ENCODE data around the gene FXR2. TPM values are rescaled to one million over a fixed set of nuclear protein-coding genes. Genes with fewer than 3 reads are reported as not detected.
A peak's percentile ranks its signal among the peaks of the same experiment; 100 is the strongest.

FXR2 gene
- total RNA-seq, 5 donors from 2014 or later (not counting 1 experiment from before 2014, with no cell fraction given): 25.4 to 44.7 (median 40.5) TPM

DNA sequence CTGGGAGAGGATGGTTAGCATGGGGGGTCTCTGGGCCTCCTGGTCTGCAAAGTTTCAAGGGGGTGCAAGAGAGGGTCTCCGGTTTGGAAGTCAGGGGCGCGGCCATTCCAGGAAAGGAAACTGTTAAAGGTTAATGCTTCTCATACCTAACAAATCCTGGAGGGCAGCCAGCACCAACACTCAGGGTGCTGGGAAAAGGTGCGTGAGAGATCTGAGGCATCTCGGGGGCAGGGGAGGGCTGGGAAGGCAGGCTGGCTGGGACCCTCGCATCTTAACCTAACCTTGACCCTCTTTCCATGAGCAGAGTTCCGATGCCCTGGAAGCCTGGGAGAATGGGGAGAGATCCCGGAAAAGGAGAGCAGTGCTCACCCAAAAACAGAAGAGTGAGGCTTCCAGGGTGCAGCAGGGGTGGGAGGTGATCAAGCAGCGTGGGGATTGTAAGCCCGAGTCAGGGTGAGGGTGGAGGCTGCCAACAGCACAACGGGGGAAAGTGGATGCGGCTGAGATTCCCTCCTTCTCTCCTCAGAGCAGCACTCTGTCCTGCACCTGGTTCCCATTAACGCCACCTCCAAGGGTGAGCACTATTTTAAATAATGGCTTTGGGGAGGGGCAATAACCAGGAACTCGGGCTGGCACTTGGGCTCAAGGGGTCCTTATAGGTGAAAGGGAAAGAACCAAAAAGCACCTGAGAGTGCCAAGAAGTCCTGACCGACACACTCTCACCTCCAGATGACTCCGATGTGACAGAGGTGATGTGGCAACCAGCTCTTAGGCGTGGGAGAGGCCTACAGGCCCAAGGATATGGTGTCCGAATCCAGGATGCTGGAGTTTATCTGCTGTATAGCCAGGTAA lies 55.2 kb downstream of the FXR2 start:
- peaks cover 3 to 18% of the 10 kb centered on the region in 2 donors for H3K36me3 ChIP-seq (ENCODE audit: control insufficient read depth in 2 of 2, extremely low read depth in 1 of 2, insufficient read depth in 1 of 2, low read length in 1 of 2)
- POLR2A ChIA-PET: interaction anchor here in 1 of 2 donors (0.6 kb wide), 1 partner anchor 13 kb away, joined by 3 read pairs; no protein-coding TSS in a partner anchor
- H3K27ac ChIP-seq (ENCODE audit: low read length): no peak overlapping the region
- Mint-ChIP-seq H3K4me1 (peaks cover 41 to 67% (median 62%) of the 10 kb centered on the region in 3 donors), H3K27me3 (no peaks in the 10 kb centered on the region), H3K36me3 (peaks cover 17% of the 10 kb centered on the region), H3K27ac (peak overlapping the region; percentile 85 to 95), H3K9me3 (no peaks in the 10 kb centered on the region), H3K4me3 (peak overlapping the region in 2 of 3 donors; percentile 87 to 92)
- H3K9me3 ChIP-seq: no peaks in the 10 kb centered on the region
- ATAC-seq (replicated peaks in 1 of 4) (no peak), DNase-seq (no peak)
- H3K4me1 ChIP-seq (ENCODE audit: control insufficient read depth in 1 of 2, extremely low read depth in 1 of 2, insufficient read depth in 2 of 2, low read length in 2 of 2): peaks cover 12 to 62% of the 10 kb centered on the region in 2 experiments
- CTCF ChIA-PET: interaction anchor here (0.8 to 2.8 kb wide), 18 partner anchors 7 to 317 kb away, joined by 3 to 22 read pairs (median 7); partner anchors contain the start of genes GABARAP (in 1 of the 2), TP53 (in 1 of the 2) and WRAP53 (in 1 of the 2)
- H3K27me3 ChIP-seq (replicated peaks in 1 of 2; ENCODE audit: control insufficient read depth in 2 of 2, extremely low read depth in 1 of 2, insufficient read depth in 2 of 2, low read length in 1 of 2): no peaks in the 10 kb centered on the region
- H3K4me3 ChIP-seq (ENCODE audit: control insufficient read depth in 1 of 2, extremely low read depth in 1 of 2, low read length in 1 of 2): no peak overlapping the region
- WGBS (ENCODE audit: insufficient coverage): 90% methylated on average over 3 of the region's 18 CpGs

DNA sequence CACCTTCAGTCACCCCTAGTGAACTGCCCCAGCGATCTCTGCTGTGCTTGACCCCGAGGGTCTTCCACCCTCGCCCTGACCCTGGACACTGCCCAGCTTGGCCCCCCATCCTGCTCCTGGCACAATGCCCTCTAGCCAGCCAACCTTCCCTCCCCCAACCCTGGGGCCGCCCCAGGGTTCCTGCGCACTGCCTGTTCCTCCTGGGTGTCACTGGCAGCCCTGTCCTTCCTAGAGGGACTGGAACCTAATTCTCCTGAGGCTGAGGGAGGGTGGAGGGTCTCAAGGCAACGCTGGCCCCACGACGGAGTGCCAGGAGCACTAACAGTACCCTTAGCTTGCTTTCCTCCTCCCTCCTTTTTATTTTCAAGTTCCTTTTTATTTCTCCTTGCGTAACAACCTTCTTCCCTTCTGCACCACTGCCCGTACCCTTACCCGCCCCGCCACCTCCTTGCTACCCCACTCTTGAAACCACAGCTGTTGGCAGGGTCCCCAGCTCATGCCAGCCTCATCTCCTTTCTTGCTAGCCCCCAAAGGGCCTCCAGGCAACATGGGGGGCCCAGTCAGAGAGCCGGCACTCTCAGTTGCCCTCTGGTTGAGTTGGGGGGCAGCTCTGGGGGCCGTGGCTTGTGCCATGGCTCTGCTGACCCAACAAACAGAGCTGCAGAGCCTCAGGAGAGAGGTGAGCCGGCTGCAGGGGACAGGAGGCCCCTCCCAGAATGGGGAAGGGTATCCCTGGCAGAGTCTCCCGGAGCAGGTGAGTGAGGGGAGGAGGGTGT lies 56.0 kb downstream of the FXR2 start, which contains the start of gene TNFSF13:
Gene TNFSF13 (plus strand): TSS at position 207 of the 776 bp plus-strand sequence. CDS start 290 bp downstream, at position 497.
- no peaks in the 10 kb centered on the region for H3K27me3 Mint-ChIP-seq
- DNase-seq: no peak
- H3K9me3 ChIP-seq: no peaks in the 10 kb centered on the region
- WGBS (ENCODE audit: insufficient coverage): 61% methylated on average over 11 of the region's 16 CpGs
- ATAC-seq (replicated peaks in 1 of 4): no peak
- H3K27me3 ChIP-seq (replicated peaks in 1 of 2; ENCODE audit: control insufficient read depth in 2 of 2, extremely low read depth in 1 of 2, insufficient read depth in 2 of 2, low read length in 1 of 2): no peaks in the 10 kb centered on the region
- H3K4me1 ChIP-seq (ENCODE audit: control insufficient read depth in 1 of 2, extremely low read depth in 1 of 2, insufficient read depth in 2 of 2, low read length in 2 of 2): peaks cover 15 to 67% of the 10 kb centered on the region in 2 experiments
- H3K36me3 ChIP-seq (ENCODE audit: control insufficient read depth in 2 of 2, extremely low read depth in 1 of 2, insufficient read depth in 1 of 2, low read length in 1 of 2): peaks cover 3 to 14% of the 10 kb centered on the region in 2 donors
- H3K4me3 ChIP-seq (ENCODE audit: control insufficient read depth in 1 of 2, extremely low read depth in 1 of 2, low read length in 1 of 2): peak within 1 kb of the TSS in 1 of 2 donors; percentile 11
- H3K27ac Mint-ChIP-seq: peak within 1 kb of the TSS; percentile 73 to 78
- POLR2A ChIA-PET: interaction anchor here in 1 of 2 donors (0.6 kb wide), 1 partner anchor 14 kb away, joined by 3 read pairs; no protein-coding TSS in a partner anchor
- no peaks in the 10 kb centered on the region for H3K9me3 Mint-ChIP-seq
- CTCF ChIA-PET: interaction anchor here in 1 of 2 donors (2.7 to 2.8 kb wide), 2 partner anchors 43 to 45 kb away, joined by 8 to 19 read pairs; no protein-coding TSS in a partner anchor
- peak within 1 kb of the TSS in 2 of 3 donors; percentile 57 to 87 for H3K4me3 Mint-ChIP-seq
- peak within 1 kb of the TSS; percentile 17 for H3K27ac ChIP-seq (ENCODE audit: low read length)
- H3K36me3 Mint-ChIP-seq: peaks cover 21% of the 10 kb centered on the region
- peaks cover 45 to 70% (median 58%) of the 10 kb centered on the region in 3 donors for H3K4me1 Mint-ChIP-seq

DNA sequence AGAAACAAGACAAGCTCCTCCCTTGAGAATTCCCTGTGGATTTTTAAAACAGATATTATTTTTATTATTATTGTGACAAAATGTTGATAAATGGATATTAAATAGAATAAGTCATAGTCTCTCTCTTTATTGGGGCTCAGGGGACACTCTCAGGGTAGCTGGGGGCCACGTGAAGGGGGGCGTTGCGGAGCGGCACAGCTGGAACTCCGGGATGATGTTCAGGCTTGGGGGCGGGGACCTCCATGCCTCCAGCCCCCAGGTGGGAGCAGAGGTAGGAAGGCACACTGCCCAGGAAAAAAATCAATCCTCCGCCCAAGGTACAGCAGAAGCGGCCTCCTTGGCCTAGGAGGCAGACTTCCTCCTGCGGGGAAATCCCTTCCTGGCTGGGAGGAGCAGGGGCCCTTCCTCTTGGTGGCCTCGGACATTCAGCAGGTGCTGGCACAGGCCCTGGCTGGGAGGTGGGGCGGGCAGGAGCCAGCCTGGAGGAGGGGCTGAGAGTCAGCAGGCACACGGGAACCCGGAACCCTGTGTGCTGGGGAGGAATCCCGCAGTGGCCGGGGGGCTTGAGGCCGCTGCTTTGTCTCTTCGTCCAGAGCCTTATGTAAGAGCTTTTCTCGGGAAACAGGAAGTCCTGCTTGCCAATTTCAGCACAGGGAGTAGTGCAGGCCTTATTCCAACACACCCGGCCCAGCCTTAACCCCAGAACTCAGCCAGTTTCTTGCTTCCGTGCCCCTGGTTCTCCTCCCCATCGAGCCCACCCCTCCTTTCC lies 56.7 kb downstream of the FXR2 start:
- DNase-seq: peak in 3 of 35 experiments; percentile 12 to 48 (median 20)
- H3K9me3 Mint-ChIP-seq: no peaks in the 10 kb centered on the region
- no peaks in the 10 kb centered on the region for H3K27me3 Mint-ChIP-seq
- Histone ChIP-seq H3K4me1 (ENCODE audit: control insufficient read depth in 1 of 2, extremely low read depth in 1 of 2, insufficient read depth in 2 of 2, low read length in 2 of 2) (peaks cover 23 to 67% of the 10 kb centered on the region in 2 experiments), H3K9me3 (no peaks in the 10 kb centered on the region), H3K27ac (ENCODE audit: low read length) (peak overlapping the region; percentile 17), H3K27me3 (replicated peaks in 1 of 2; ENCODE audit: control insufficient read depth in 2 of 2, extremely low read depth in 1 of 2, insufficient read depth in 2 of 2, low read length in 1 of 2) (no peaks in the 10 kb centered on the region), H3K36me3 (ENCODE audit: control insufficient read depth in 2 of 2, extremely low read depth in 1 of 2, insufficient read depth in 1 of 2, low read length in 1 of 2) (peaks cover 0 to 9% of the 10 kb centered on the region in 2 donors), H3K4me3 (ENCODE audit: control insufficient read depth in 1 of 2, extremely low read depth in 1 of 2, low read length in 1 of 2) (peak overlapping the region in 1 of 2 donors; percentile 11)
- H3K36me3 Mint-ChIP-seq: peaks cover 25% of the 10 kb centered on the region
- no peak for ATAC-seq (replicated peaks in 1 of 4)
- H3K4me1 Mint-ChIP-seq: peaks cover 51 to 78% (median 64%) of the 10 kb centered on the region in 3 donors
- ChIA-PET POLR2A (no interaction called here), CTCF (no interaction called here)
- peak overlapping the region in 1 of 3 donors; percentile 87 for H3K4me3 Mint-ChIP-seq
- peak overlapping the region; percentile 73 to 78 for H3K27ac Mint-ChIP-seq
- 38% methylated on average over 15 of the region's 21 CpGs for WGBS (ENCODE audit: insufficient coverage)

DNA sequence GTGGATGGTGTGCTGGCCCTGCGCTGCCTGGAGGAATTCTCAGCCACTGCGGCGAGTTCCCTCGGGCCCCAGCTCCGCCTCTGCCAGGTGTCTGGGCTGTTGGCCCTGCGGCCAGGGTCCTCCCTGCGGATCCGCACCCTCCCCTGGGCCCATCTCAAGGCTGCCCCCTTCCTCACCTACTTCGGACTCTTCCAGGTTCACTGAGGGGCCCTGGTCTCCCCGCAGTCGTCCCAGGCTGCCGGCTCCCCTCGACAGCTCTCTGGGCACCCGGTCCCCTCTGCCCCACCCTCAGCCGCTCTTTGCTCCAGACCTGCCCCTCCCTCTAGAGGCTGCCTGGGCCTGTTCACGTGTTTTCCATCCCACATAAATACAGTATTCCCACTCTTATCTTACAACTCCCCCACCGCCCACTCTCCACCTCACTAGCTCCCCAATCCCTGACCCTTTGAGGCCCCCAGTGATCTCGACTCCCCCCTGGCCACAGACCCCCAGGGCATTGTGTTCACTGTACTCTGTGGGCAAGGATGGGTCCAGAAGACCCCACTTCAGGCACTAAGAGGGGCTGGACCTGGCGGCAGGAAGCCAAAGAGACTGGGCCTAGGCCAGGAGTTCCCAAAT lies 57.4 kb downstream of the FXR2 start:
- 90% methylated on average over 18 of the region's 19 CpGs for WGBS (ENCODE audit: insufficient coverage)
- H3K4me3 ChIP-seq (ENCODE audit: control insufficient read depth in 1 of 2, extremely low read depth in 1 of 2, low read length in 1 of 2): no peak overlapping the region
- ATAC-seq (replicated peaks in 1 of 4) (no peak), DNase-seq (no peak)
- Mint-ChIP-seq H3K9me3 (no peaks in the 10 kb centered on the region), H3K27me3 (no peaks in the 10 kb centered on the region), H3K27ac (no peak overlapping the region), H3K4me1 (peaks cover 50 to 78% (median 64%) of the 10 kb centered on the region in 3 donors), H3K36me3 (peaks cover 21% of the 10 kb centered on the region), H3K4me3 (peak overlapping the region in 1 of 3 donors; percentile 87)
- CTCF ChIA-PET: interaction anchor here (0.6 to 0.7 kb wide), 2 partner anchors 25 to 130 kb away, joined by 3 read pairs; partner anchors contain the start of gene TP53 (in 1 of the 2)
- H3K4me1 ChIP-seq (ENCODE audit: control insufficient read depth in 1 of 2, extremely low read depth in 1 of 2, insufficient read depth in 2 of 2, low read length in 2 of 2): peaks cover 21 to 67% of the 10 kb centered on the region in 2 experiments
- no peaks in the 10 kb centered on the region for H3K27me3 ChIP-seq (replicated peaks in 1 of 2; ENCODE audit: control insufficient read depth in 2 of 2, extremely low read depth in 1 of 2, insufficient read depth in 2 of 2, low read length in 1 of 2)
- POLR2A ChIA-PET: no interaction called here
- no peak overlapping the region for H3K27ac ChIP-seq (ENCODE audit: low read length)
- no peaks in the 10 kb centered on the region for H3K9me3 ChIP-seq
- H3K36me3 ChIP-seq (ENCODE audit: control insufficient read depth in 2 of 2, extremely low read depth in 1 of 2, insufficient read depth in 1 of 2, low read length in 1 of 2): peaks cover 0 to 9% of the 10 kb centered on the region in 2 donors

DNA sequence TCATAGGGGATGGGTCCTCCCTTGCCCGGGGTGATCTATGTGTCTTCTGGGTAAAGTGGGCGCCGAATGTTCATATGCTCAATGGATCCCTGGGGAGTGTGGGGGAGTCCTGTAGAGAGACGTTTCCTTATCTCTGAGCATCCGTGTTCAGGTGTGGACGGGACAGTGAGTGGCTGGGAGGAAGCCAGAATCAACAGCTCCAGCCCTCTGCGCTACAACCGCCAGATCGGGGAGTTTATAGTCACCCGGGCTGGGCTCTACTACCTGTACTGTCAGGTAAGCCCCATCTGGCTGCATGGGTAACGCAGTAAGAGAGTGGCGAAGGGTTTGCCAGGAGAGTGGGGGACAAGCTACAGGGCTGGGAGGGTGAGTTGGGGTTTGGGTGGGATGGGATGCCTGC lies 58.1 kb downstream of the FXR2 start:
- no peaks in the 10 kb centered on the region for H3K9me3 ChIP-seq
- H3K36me3 Mint-ChIP-seq: peaks cover 21% of the 10 kb centered on the region
- ChIA-PET CTCF (interaction anchor here (0.6 to 0.7 kb wide), 2 partner anchors 24 to 131 kb away, joined by 3 read pairs; partner anchors contain the start of gene TP53 (in 1 of the 2)), POLR2A (no interaction called here)
- peak overlapping the region in 1 of 3 donors; percentile 24 for H3K4me3 Mint-ChIP-seq
- H3K4me1 ChIP-seq (ENCODE audit: control insufficient read depth in 1 of 2, extremely low read depth in 1 of 2, insufficient read depth in 2 of 2, low read length in 2 of 2): peaks cover 21 to 70% of the 10 kb centered on the region in 2 experiments
- no peak overlapping the region for H3K4me3 ChIP-seq (ENCODE audit: control insufficient read depth in 1 of 2, extremely low read depth in 1 of 2, low read length in 1 of 2)
- ATAC-seq (replicated peaks in 1 of 4): no peak
- peaks cover 0 to 9% of the 10 kb centered on the region in 2 donors for H3K36me3 ChIP-seq (ENCODE audit: control insufficient read depth in 2 of 2, extremely low read depth in 1 of 2, insufficient read depth in 1 of 2, low read length in 1 of 2)
- no peaks in the 10 kb centered on the region for H3K9me3 Mint-ChIP-seq
- 95% methylated on average over 11 of the region's 12 CpGs for WGBS (ENCODE audit: insufficient coverage)
- no peaks in the 10 kb centered on the region for H3K27me3 ChIP-seq (replicated peaks in 1 of 2; ENCODE audit: control insufficient read depth in 2 of 2, extremely low read depth in 1 of 2, insufficient read depth in 2 of 2, low read length in 1 of 2)
- H3K27ac ChIP-seq (ENCODE audit: low read length): no peak overlapping the region
- H3K27ac Mint-ChIP-seq: peak overlapping the region; percentile 52 to 79
- no peaks in the 10 kb centered on the region for H3K27me3 Mint-ChIP-seq
- DNase-seq: no peak
- H3K4me1 Mint-ChIP-seq: peaks cover 56 to 84% (median 70%) of the 10 kb centered on the region in 3 donors

All from T-cell (primary cell).